ENCODE data around the gene VPS26B. TPM values are rescaled to one million over a fixed set of nuclear protein-coding genes. Genes with fewer than 3 reads are reported as not detected.
A peak's percentile ranks its signal among the peaks of the same experiment; 100 is the strongest.

Gene VPS26B
- total and polyA plus RNA-seq, 9 of the 15 experiments (the other 6 are each of a cell fraction or from before 2014, with no cell fraction given): 3.5 to 43.3 (median 27.4) TPM

DNA sequence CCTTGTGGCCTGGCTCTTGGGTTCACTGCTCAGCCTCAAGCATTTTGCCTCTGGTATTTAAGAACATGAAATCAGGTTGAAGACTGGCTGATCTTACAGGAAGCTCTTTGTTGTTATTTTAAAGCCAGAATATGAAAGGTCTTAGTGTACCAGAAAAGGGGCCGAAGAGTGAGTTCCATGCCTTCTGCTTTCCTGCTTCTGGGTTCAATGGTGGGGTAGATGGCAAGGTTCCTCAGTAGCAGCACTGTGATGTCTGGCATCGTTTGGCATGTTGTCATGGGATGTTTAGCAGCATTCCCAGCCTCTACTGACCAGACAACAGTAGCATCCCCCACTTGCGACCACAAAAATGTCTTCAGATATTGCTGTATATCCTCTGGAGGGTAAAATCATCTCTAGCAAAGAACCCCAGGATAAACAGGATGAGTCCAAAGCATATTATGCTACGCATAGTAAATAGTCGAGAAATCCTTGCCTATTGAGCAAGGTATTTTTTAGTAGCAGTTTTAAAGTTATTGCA is 2.4 kb downstream of the VPS26B start:
- POLR2A ChIA-PET: no interaction called here
- 77% methylated on average over 5 of the region's 5 CpGs for WGBS (ENCODE audit: insufficient coverage, low coverage, missing lambda C conversion rate)
- intact Hi-C loops (cut with micrococcal nuclease): no loop called here
- peak overlapping the region; percentile 24; the same call in 1 of the 2 replicates for H3K4me2 ChIP-seq (ENCODE audit: insufficient read depth, low read length)
- peaks cover 5% of the 10 kb centered on the region for H3K9me1 ChIP-seq (ENCODE audit: control insufficient read depth, insufficient read depth, low read length)
- FAIRE-seq (no peak), ATAC-seq (no peak), DNase-seq (ENCODE audit: extremely low read depth in 1 of 4, low spot score in 3 of 4) (no peak)
- H3K4me3 ChIP-seq: no peak overlapping the region
- peaks cover 16 to 44% of the 10 kb centered on the region in 2 experiments; a peak in 4 of 5 replicates for H3K4me1 ChIP-seq (replicated peaks in 1 of 2; ENCODE audit: control insufficient read depth in 2 of 2, insufficient read depth in 2 of 2, low read length in 2 of 2)
- no TSS peak for BruUV-seq (replicated peaks)
- peaks cover 3% of the 10 kb centered on the region; the same call in 1 of the 2 replicates for H4K20me1 ChIP-seq (replicated peaks; ENCODE audit: control insufficient read depth, insufficient read depth, low read length)
- no peaks in the 10 kb centered on the region for H3K27me3 ChIP-seq (ENCODE audit: control insufficient read depth in 2 of 2, insufficient read depth in 2 of 2, low read length in 2 of 2)
- in situ Hi-C loops (cut with MboI): no loop called here
- peaks cover 38% of the 10 kb centered on the region for H3K36me3 ChIP-seq (ENCODE audit: control insufficient read depth, insufficient read depth, low read length)
- CTCF ChIA-PET (ENCODE audit: low intra/inter-chr PET ratio): no interaction called here
- no peak overlapping the region for H2AFZ ChIP-seq (ENCODE audit: low read depth, low read length)
- no peak for TF ChIP-seq TRIM28 (IDR thresholded peaks at IDR 0.05)
- no peak for TF ChIP-seq TAF1 (IDR thresholded peaks at IDR 0.05; ENCODE audit: control insufficient read depth, extremely low read depth, insufficient read depth, low read length, severe bottlenecking)
- no peak for TF ChIP-seq NRF1 (conservative IDR thresholded peaks at IDR 0.05 in 1 of 2, IDR thresholded peaks at IDR 0.05 in 1 of 2)
- no peak for TF ChIP-seq ZFP1 (CRISPR knock-in tag; IDR thresholded peaks at IDR 0.05)
- no peak for TF ChIP-seq ZNF436 (CRISPR knock-in tag; IDR thresholded peaks at IDR 0.05)
- TF ChIP-seq, protein P1, sequence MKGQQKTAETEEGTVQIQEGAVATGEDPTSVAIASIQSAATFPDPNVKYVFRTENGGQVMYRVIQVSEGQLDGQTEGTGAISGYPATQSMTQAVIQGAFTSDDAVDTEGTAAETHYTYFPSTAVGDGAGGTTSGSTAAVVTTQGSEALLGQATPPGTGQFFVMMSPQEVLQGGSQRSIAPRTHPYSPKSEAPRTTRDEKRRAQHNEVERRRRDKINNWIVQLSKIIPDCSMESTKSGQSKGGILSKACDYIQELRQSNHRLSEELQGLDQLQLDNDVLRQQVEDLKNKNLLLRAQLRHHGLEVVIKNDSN (CRISPR knock-in tag; IDR thresholded peaks at IDR 0.05): no peak
- TF ChIP-seq ZFP36 (IDR thresholded peaks at IDR 0.05; ENCODE audit: low read depth, low read length, partially characterized antibody): no peak
- TF ChIP-seq CC2D1A (IDR thresholded peaks at IDR 0.05): no peak
- TF ChIP-seq SMARCE1 (IDR thresholded peaks at IDR 0.05): no peak
- TF ChIP-seq ZNF354B (CRISPR knock-in tag; IDR thresholded peaks at IDR 0.05): no peak
- peaks cover 91% of the 10 kb centered on the region for H3K79me2 ChIP-seq (ENCODE audit: control insufficient read depth, insufficient read depth, low read length)
- no peaks in the 10 kb centered on the region for H3K9me3 ChIP-seq (replicated peaks; ENCODE audit: control insufficient read depth, insufficient read depth, low read depth, low read length)
- no peak overlapping the region for H3K27ac ChIP-seq (ENCODE audit: extremely low read depth, low read depth, low read length)
- H3K9ac ChIP-seq (ENCODE audit: insufficient read depth in 1 of 2, low read depth in 2 of 2, low read length in 2 of 2): peak overlapping the region; percentile 32 to 98; a peak in 2 of 4 replicates

Data from K562 (cell line).